Thymus (tissue), 11 donors: Measurements from ENCODE around the gene GUK1. TPM values are rescaled to one million over a fixed set of nuclear protein-coding genes. Genes with fewer than 3 reads are reported as not detected.
A peak's percentile ranks its signal among the peaks of the same experiment; 100 is the strongest.

Experiments used
- DNase-seq, 9 donors: peaks; one replicate each; pipeline ENCODE4 v3.0.0-alpha.2; 2013; ENCODE audit warnings: low spot score in 9 of 9, low read depth in 6 of 9, missing footprints in 1 of 9
- H3K27ac ChIP-seq, 2 donors: one replicate each; pipeline ENCODE4 v1.5.1; 2013; ENCODE audit warnings: control low read depth in 1 of 2, low read depth in 1 of 2, low read length in 1 of 2, mild to moderate bottlenecking in 1 of 2, moderate library complexity in 1 of 2
- H3K27me3 ChIP-seq, 2 donors: one replicate each; pipeline ENCODE4 v1.5.1; 2013; ENCODE audit warnings: low read length in 1 of 2; ENCODE audit not compliant: control insufficient read depth in 2 of 2, insufficient read depth in 1 of 2
- H3K36me3 ChIP-seq, 2 donors: one replicate each; pipeline ENCODE4 v1.5.1; 2013; ENCODE audit warnings: low read length in 1 of 2, mild to moderate bottlenecking in 1 of 2, moderate library complexity in 1 of 2; ENCODE audit not compliant: control insufficient read depth in 2 of 2, insufficient read depth in 2 of 2
- H3K4me1 ChIP-seq, 2 donors: one replicate each; pipeline ENCODE4 v1.5.1; 2013; ENCODE audit warnings: low read length in 2 of 2; ENCODE audit not compliant: control insufficient read depth in 2 of 2, insufficient read depth in 2 of 2
- H3K4me3 ChIP-seq, 2 donors: one replicate each; pipeline ENCODE4 v1.5.1; 2013; ENCODE audit warnings: low read length in 2 of 2, control low read depth in 1 of 2, mild to moderate bottlenecking in 1 of 2
- H3K9me3 ChIP-seq, 2 donors: one replicate each; pipeline ENCODE4 v1.5.1; 2013; ENCODE audit warnings: low read length in 1 of 2, mild to moderate bottlenecking in 1 of 2; ENCODE audit not compliant: control insufficient read depth in 2 of 2, insufficient read depth in 1 of 2
- WGBS: extraction: QIAGEN DNeasy Blood & Tissue Kit; methylation state at CpG from one replicate; pipeline ENCODE4 v1.1.7; 2013; 5-methylcytosine and 5-hydroxymethylcytosine counted together
- polyA plus RNA-seq: library from polyadenylated mRNA; stranded (reverse); fragments of 200-250 nt; gene quantifications from one replicate; pipeline ENCODE4 v1.2.3, GENCODE V29; 2013
- total RNA-seq: library from RNA; stranded (reverse); fragments of 120-200 nt; gene quantifications from one replicate; pipeline ENCODE4 v1.2.4, GENCODE V29; 2013
- donor health status: healthy.

Gene GUK1
- total and polyA plus RNA-seq, 2 donors, result 313 to 370 TPM

DNA sequence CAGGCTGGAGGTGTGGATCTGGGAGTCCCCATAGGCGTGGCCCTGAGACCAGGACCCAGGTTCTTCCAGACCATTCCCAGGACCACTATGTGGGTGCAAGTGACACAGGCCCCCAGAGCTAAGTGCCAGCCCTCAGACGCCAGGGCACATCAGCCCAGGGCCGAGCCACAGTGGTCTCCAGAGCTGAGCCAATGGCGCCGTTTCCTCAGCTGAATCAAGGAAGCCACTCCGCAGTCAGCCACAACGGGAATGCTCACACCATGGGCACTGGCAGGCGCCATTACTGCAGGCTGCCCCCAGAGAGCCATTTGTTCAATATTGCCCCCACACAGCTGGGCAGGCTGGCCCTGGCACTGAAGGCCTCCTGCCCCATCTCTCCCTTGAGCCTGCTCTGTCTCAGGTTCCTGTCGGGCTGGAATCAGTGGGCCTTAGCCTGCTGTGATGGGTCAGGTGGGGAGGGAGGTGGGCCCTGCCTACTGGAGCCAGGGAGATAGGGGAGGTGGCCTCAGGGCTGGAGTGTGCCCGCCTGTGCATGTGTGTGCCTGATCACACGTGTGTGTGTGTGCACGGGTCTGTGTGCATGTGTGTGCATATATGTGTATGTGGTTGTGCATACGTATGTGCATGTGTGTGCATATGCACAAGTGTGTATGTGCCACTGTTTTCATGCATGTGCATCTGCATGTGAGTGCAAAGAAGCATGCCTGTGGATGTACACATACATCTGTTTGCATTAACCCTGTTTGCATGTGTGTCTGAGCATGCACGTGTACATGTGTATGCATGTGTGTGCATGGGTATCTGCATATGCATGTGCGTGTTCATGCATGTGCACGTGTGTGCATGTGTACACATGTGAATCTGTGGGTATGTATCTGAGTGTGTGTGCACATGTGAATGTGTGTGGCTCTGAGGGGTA, 15.8 kb downstream of the GUK1 start:
- no peak for DNase-seq
- Histone ChIP-seq H3K4me1 (peaks cover 35 to 56% of the 10 kb centered on the region in 2 donors), H3K27ac (peak overlapping the region in 1 of 2 donors; percentile 90), H3K36me3 (peaks cover 8 to 13% of the 10 kb centered on the region in 2 donors), H3K9me3 (peaks cover 0 to 3% of the 10 kb centered on the region in 2 donors), H3K4me3 (no peak overlapping the region), H3K27me3 (peaks cover 0 to 8% of the 10 kb centered on the region in 2 donors)
- WGBS, result 89% methylated on average over 16 of the region's 16 CpGs

DNA sequence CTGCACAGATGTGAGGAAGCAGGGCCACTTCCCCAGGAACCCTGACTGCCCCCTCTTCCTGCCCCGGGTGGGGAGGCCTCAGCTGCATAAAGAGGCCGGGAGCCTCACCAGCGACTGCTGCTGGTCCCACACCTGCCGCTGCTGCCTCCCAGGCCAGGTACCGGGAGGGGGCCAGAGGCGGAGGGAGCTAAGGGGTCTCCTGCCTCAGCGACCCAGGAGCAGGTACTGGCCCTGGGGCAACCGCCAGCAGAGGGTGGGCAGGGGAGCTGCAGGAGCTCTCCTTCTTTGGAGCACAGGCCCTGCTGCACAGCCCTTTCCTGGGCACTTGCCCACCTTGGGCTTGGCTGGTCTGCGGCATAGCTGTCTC, 16.4 kb downstream of the GUK1 start:
- Histone ChIP-seq H3K27ac (peak overlapping the region; percentile 70 to 87), H3K4me1 (peaks cover 34 to 54% of the 10 kb centered on the region in 2 donors), H3K9me3 (peaks cover 0 to 3% of the 10 kb centered on the region in 2 donors), H3K27me3 (peaks cover 0 to 8% of the 10 kb centered on the region in 2 donors), H3K36me3 (peaks cover 7 to 9% of the 10 kb centered on the region in 2 donors), H3K4me3 (peak overlapping the region; percentile 2 to 12)
- WGBS, result 13% methylated on average over 9 of the region's 9 CpGs
- peak in 3 of 9 donors; percentile 58 to 79 (median 70) for DNase-seq

DNA sequence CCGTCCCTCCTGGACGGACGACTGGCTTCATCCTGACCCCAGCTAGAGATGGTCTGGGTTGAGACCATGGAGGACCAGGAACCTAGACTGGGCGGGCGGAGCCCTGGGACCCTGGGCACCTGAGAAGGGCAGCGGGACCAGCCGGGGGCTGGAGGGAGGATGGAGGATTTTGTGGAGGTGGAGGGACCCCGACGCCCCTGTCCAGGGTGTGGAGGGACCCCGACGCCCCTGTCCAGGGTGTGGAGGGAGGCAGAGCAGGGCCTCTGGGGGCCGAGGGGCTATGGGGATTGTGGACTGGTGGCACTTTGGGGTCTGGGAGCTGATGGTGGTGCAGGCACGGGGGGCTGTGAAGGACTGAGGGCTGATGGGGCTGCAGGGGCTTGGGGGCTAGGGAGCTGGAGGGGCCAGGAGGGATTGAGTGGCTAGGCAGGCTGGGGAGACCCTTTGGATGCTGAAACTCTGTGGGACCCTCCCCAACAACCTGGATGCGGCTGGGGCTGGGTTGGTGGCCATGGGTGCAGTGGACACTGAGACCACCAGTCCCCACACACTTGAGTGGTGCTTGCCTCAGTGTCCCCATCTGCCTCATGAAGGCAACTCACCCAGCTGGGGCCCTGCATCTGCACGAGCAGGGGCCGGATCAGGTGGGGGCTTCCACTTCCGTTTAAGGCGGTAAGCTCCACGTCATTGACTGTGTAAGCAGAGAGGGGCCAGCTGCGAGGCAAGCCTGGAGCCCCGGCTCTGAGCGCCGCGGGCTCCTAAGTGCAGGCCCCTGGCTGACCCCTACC, 17.1 kb downstream of the GUK1 start:
- 42% methylated on average over 24 of the region's 24 CpGs for WGBS
- peaks cover 0 to 11% of the 10 kb centered on the region in 2 donors for H3K27me3 ChIP-seq
- DNase-seq, result peak in 4 of 9 donors; percentile 68 to 87 (median 74)
- H3K4me1 ChIP-seq, result peaks cover 35 to 55% of the 10 kb centered on the region in 2 donors
- peaks cover 0 to 3% of the 10 kb centered on the region in 2 donors for H3K9me3 ChIP-seq
- H3K36me3 ChIP-seq, result peaks cover under 1 to 4% of the 10 kb centered on the region in 2 donors
- H3K4me3 ChIP-seq, result peak overlapping the region; percentile 11 to 12
- peak overlapping the region; percentile 70 to 87 for H3K27ac ChIP-seq

DNA sequence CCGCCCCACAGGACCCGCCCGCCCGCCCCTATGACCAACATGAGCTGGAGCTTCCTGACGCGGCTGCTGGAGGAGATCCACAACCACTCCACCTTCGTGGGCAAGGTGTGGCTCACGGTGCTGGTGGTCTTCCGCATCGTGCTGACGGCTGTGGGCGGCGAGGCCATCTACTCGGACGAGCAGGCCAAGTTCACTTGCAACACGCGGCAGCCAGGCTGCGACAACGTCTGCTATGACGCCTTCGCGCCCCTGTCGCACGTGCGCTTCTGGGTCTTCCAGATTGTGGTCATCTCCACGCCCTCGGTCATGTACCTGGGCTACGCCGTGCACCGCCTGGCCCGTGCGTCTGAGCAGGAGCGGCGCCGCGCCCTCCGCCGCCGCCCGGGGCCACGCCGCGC, 17.6 kb downstream of the GUK1 start:
- Histone ChIP-seq H3K9me3 (peaks cover 0 to 3% of the 10 kb centered on the region in 2 donors), H3K36me3 (peaks cover 0 to 4% of the 10 kb centered on the region in 2 donors), H3K27ac (peak overlapping the region in 1 of 2 donors; percentile 32), H3K27me3 (peaks cover 0 to 11% of the 10 kb centered on the region in 2 donors), H3K4me3 (peak overlapping the region in 1 of 2 donors; percentile 8), H3K4me1 (peaks cover 40 to 61% of the 10 kb centered on the region in 2 donors)
- no peak for DNase-seq
- WGBS, result 85% methylated on average over 43 of the region's 43 CpGs

- Histone ChIP-seq H3K4me1 (peaks cover 40 to 67% of the 10 kb centered on the region in 2 donors), H3K4me3 (no peak overlapping the region), H3K27ac (no peak overlapping the region), H3K36me3 (peaks cover 0 to 2% of the 10 kb centered on the region in 2 donors), H3K9me3 (peaks cover 0 to 3% of the 10 kb centered on the region in 2 donors), H3K27me3 (peaks cover 0 to 11% of the 10 kb centered on the region in 2 donors)
- no peak for DNase-seq
- 94% methylated on average over 98 of the region's 98 CpGs for WGBS
These were observed 18.3 kb downstream of the GUK1 start for GRCh38 chr1:228158151-228159007.

- 95% methylated on average over 14 of the region's 14 CpGs for WGBS
- H3K27me3 ChIP-seq, result peaks cover 0 to 11% of the 10 kb centered on the region in 2 donors
- peaks cover 36 to 68% of the 10 kb centered on the region in 2 donors for H3K4me1 ChIP-seq
- H3K27ac ChIP-seq, result no peak overlapping the region
- no peak for DNase-seq
- H3K9me3 ChIP-seq, result peaks cover 0 to 3% of the 10 kb centered on the region in 2 donors
- H3K36me3 ChIP-seq, result no peaks in the 10 kb centered on the region
- no peak overlapping the region for H3K4me3 ChIP-seq
These were observed 19.1 kb downstream of the GUK1 start for GRCh38 chr1:228159008-228159665.

- peaks cover 29 to 68% of the 10 kb centered on the region in 2 donors for H3K4me1 ChIP-seq
- peaks cover 0 to 11% of the 10 kb centered on the region in 2 donors for H3K27me3 ChIP-seq
- H3K4me3 ChIP-seq, result no peak overlapping the region
- WGBS, result 96% methylated on average over 15 of the region's 15 CpGs
- DNase-seq, result no peak
- H3K9me3 ChIP-seq, result peaks cover 0 to 3% of the 10 kb centered on the region in 2 donors
- no peak overlapping the region for H3K27ac ChIP-seq
- no peaks in the 10 kb centered on the region for H3K36me3 ChIP-seq
These were observed 20.2 kb downstream of the GUK1 start for GRCh38 chr1:228160201-228160761.

- peaks cover 0 to 11% of the 10 kb centered on the region in 2 donors for H3K27me3 ChIP-seq
- H3K4me3 ChIP-seq, result no peak overlapping the region
- WGBS, result 88% methylated on average over 7 of the region's 7 CpGs
- H3K27ac ChIP-seq, result no peak overlapping the region
- peaks cover 18 to 59% of the 10 kb centered on the region in 2 donors for H3K4me1 ChIP-seq
- peaks cover 0 to 3% of the 10 kb centered on the region in 2 donors for H3K9me3 ChIP-seq
- DNase-seq, result no peak
- no peaks in the 10 kb centered on the region for H3K36me3 ChIP-seq
These were observed 21.3 kb downstream of the GUK1 start for GRCh38 chr1:228161362-228161761.
